Activated CD8-positive, alpha-beta memory T cell treated with anti-CD3 and anti-CD28 coated beads, Interleukin-2, amount 50 U/mL, for 1 hour (primary cell): ENCODE data around the gene FAF1.
"Not testable (repeated sequence)": the region's sequence is repeated elsewhere in the genome, so short reads cannot be mapped to it uniquely, and the experiment has no call there.

Experiments used
- DNase-seq: peaks from one replicate; pipeline ENCODE4 v3.0.0-alpha.2; 2020; ENCODE audit errors: extremely low read depth

Gene FAF1

DNA sequence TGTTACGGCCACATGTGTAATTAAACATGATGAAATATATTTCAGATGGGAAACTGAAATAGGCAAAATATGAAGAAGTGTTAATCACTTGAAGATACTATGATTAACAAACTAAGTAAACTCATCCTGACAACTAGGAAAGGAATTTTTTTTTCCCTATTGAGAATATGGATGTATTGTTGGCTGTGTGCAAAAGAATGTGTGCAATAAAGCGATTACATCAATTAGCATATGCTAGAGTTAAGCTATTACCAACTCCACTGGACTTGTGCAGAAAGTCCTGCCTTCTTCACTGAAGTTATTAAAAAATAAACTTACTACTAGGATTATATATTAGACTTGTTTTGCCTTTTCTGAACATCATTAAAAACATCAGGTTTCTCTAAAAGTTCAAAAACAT is 393.7 kb downstream of the FAF1 start:
- DNase-seq: no peak

DNA sequence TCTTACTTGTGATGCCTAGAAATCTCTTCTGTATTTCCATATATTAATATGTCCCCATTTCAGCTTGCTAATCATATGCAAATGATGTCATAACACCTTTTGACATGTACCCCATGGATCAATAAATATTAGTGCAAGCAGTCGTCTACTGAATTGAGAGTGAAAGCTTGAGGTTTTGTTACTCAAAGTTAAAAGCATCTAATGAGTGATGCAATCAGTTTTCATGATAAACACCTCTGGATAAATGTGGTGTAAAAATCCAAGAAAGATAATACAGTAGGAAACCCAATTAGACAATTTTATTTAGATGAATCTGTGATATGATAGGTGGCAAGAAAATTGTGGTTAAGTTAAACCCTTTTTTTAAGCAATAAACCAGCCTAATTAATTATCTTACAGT is 395.6 kb downstream of the FAF1 start:
- DNase-seq: no peak

DNA sequence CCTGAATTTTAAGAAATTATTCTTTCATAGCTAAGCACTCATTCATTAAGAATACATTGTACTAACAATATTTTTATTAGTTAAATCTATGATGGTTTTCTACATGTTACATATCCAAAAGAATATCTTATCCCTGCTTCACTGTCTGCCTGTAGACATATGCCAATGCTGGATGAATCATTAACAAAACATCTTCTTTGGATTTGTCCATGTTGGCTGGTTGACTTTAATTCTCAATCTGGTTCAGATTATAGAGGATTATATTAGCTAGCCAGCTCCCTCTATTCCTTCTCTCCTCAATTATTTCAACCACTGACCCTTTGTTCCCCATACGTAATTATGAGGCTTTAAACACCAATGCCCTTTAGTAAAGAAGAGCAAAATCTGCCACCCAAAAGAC is 398.0 kb downstream of the FAF1 start:
- no peak for DNase-seq

DNA sequence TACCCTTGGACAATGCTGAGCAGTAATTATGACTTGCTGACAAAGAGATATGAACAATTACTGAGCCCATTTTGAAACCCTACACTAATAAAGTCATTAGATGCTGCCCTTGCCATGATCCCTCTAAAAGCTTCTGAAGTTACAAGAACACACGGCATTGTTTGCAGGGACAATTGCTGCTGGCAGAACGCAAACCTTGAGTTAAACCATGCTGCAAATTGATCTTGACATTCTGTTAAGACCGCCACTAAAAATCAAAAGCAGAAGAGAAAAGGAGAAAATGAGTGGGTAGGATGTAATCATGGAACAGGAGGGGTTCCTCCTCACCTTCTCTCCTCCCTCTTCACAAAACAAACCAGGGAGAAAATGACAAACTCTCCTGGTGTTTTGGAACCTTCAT is 400.6 kb downstream of the FAF1 start:
- DNase-seq: no peak

DNA sequence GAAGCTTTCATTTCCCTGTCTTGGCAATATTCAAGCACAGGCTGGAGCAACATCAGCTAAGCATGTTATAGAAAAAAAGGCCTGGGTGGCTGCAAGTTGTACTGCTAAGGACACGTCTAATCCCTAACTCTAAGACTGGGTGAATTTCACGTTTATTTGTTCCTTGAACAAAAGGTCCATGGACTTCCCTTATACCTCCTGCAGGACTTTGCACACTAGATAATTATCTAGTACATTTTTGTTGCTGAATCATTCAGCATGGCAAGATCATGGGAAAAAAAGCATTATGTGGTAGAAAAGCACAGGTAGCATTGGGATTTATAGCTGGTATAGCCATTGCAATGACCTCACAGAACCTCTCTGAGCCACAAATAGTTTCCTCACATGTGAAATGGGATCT is 406.1 kb downstream of the FAF1 start:
- DNase-seq: no peak

DNA sequence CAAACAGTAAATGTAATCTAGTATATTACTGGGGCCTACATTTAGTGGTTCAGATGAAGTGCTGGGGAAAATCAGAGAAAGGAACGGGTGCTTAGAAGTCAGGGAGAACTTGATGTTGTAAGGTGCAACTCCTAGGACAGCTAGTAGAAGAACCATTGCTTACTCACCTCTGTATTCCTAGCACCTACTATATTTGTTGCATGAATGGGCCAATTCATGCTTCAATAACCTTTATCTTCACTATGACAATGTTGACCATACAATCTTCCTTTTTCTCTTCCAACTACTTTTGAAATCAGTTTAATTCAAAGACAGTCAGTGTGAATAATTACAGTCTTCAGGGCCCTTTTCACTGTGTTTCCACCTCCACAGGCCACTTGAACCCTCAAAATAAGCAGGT is 411.8 kb downstream of the FAF1 start:
- no peak for DNase-seq

DNA sequence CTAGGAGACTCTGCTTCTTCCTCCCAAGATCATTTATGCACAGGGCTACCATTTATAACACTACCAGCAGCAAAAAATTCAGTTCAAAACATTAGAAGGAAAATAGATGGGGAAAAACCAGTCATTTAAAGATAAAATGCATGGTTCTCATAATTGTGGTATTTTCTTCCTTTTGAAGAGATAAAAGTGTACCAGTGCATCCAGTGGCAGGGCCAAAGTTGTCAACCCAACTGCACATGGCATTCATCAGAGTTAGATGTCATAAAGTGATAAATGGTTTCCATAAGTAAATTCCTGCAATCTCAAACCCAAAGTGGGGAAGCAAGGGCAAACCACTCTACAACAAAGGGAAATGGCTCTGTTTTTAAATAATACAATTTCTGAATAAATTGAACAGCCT is 417.7 kb downstream of the FAF1 start:
- no peak for DNase-seq

DNA sequence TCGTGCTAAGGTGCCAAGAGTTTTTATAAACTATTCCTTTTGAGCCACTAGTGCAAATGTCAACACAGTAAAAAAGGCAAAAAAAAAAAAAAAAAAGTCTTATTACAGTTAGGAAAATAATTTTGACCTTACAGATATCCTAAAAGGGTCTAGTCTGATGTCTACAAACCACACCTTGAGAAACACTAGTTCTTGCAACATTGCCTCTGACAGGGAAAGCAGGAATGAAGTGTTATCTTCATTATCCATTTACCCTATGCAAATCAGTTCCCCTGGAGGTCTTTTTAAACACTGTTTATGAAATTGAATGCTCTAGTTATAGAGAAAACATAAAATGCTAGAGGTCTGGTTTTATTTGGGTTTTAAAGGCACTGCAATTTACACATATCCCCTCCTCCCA is 421.6 kb downstream of the FAF1 start:
- DNase-seq: no peak

DNA sequence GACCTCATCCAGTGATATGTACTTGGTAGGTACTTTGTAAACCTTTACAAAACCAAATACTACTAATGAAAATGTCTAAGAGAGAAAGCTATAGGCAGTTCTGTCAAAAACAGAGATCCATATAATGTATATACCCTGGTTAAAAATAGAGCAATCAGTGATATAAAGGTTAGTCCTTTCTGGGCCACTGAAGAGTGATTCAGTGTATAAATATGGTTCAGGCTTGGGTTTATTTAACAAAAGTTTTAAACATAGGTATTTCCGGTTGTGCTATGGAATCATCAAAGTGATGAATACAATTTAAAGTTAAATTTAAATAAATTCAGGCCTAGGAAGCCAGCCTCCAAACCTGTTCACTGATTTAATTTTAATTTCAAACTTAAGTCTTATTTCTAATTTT is 428.5 kb downstream of the FAF1 start:
- DNase-seq: no peak

DNA sequence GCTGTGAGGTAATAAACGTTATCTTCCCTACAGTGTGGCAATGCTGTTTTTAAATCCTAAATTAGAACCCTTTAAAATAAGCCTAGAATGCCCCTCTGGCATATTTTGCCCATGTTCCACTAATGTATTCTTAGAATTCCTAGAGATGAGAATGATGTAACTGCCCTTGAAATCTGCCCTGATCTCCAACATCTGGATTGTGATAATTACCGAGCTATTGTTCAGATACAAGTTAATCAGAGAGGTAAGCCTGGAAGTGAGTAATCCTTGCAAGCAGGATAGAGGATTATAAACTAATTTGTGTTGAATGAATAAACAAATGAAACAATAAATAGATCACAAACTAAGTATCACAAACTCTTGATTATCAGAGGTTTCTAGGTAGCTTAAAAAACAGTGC is 429.0 kb downstream of the FAF1 start:
- DNase-seq: no peak

DNA sequence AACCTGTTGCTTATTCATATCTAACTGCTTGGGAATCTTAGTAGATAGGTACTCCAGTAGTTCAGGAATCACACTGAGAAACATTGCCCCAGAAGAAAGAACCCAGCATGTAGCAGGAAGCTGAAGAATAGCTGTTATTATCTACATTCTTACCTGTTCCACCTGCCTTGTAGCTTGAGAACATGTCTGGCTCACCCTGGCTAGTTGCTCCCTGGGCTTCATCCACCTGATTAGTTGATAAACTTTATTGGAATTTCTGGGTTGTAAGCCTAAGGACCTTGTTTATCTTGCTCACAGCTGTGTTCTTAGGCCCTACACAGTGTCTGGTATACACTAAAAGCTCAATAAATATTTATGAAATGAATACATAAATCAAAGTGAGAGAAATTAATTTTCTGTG is 430.6 kb downstream of the FAF1 start:
- DNase-seq: no peak

DNA sequence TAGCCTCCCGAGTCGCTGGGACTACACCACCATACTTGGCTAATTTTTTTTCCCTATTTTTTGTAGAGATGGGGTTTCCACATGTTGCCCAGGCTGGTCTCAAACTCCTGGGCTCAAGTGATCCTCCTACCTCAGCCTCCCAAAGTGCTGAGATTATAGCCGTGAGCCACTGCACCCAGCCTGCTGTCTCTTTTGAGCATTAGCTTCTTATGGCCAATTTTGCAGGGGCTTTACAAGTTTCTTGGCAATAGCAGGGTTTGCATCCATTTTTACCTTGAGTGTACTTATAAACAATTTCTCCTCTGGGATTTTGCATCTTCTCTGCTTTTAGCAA is 432.1 kb downstream of the FAF1 start:
- DNase-seq: not testable (repeated sequence)

DNA sequence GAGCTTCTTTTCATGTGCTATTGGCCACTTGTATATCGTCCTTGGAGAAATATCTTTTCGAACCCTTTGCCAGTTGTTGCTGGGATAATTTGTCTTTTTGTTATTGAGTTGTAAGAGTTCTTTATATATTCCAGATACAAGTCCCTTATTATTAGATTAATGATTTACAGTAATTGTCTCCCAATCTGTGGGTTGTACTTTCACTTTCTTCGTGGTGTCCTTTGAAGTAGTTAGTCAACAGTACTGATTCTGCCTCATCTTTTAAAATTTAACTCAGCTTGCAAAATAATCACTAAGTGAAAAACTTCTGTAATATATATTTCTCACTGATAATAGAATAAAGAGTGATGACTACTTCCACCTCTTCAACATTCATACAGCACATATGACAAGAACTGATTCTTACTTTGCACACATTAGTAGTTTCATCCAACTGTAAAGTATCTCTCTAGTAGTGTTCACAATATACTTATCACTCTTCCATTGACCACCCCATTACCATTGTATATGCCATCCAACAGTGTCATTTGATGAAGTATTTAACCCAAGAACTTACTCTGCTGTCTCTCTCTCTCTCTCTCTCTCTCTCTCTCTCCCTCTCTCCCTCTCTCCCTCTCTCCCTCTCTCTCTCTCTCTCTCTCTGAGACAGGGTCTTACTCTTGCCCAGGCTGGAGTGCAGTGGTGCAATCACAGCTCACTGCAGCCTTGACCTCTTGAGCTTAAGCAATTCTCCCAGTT is 432.6 kb downstream of the FAF1 start:
- no peak for DNase-seq

DNA sequence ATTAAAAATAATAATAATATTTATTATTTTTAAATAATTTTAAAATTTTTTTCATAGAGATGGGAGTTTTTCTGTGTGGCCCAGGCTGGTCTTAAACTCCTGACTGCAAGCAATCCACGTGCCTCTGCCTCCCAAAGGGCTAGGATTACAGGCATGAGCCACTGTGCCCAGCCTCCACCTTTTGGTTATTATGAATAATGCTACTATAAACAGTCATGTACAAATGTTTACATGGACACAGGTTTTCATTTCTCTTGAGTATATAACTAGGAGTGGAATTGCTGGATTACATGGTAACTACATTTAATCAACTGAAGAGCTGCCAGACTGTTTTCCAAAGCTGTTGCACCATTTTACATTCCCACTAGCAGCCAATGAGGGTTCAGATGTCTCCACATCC is 433.6 kb downstream of the FAF1 start:
- no peak for DNase-seq

DNA sequence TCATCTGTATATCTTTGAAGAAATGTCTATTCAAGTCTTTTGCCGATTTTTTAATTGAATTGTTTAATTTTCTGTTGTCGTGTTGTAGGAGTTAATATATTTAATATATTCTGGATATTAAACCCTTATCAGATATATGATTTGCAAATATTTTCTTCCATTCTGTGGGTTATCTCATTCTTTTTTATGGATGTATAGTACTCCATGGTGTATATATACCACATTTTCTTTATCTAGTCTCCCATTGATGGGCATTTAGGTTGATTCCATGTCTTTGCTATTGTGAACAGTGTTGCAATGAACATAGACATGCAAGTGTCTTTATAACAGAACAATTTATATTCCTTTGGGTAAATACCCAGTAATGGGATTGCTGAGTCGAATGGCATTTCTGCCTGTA is 436.5 kb downstream of the FAF1 start:
- DNase-seq: no peak

DNA sequence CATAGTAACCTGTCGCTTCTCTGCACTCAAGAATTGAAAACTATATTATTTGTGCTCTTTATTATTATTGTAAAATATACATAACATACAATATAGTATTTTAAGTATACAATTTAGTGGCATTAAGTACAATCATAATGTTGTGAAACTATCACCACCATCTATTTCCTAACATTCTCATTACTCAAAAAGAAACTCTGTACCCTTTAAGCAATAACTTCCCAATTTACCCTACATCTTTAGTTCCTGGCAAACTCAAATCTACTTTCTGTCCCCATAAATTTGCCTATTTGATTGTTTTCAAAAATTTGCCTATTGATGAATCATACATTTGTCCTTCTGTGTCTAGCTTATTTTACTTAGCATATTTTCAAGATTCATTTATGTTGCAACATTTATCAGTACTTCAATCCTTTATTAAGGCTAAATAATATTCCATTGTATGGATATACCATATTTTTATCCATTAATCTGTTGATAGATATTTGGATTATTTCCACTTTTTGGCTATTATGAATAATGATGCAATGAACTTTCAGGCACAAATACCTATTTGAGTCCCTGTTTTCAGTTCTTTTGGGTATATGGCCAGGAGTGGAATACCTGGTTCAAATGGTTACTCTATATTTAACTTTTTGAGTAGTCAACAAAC is 437.2 kb downstream of the FAF1 start:
- no peak for DNase-seq

DNA sequence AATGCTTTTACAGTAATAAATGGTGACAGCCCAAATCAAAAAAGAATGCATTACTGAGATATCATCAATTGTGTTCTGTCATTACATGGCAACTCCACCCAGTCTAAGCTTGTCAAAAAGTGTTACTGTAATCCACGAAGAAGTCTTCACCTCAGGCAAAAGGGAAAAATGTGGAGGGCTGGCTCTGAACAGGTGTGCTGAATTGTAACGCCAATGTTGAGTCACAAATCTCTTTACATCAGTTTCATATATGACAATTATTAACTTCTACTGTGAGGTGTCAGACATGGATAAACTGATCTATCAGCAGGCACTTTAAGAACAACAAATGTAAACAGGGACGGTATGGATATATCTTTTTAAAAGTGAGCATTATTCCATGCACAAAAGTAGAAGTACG is 438.4 kb downstream of the FAF1 start:
- no peak for DNase-seq

DNA sequence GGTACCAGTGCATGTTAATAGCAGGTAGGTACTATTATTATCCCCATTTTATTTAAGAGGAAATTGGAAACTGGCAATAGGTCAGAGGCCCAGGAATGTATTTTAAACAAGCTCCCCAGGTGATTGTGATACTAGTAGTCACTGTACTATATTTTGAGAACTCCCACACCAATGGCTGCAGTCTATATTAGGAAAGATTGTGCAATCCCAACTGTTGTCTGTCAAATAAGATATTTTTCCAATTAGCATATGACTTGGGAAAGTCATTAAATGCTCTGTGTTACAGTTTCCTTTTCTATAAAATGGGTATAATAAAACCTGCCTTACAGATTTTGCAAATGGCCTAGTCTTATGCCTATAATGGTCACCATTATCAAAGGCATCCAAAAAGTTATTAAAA is 442.6 kb downstream of the FAF1 start:
- no peak for DNase-seq

DNA sequence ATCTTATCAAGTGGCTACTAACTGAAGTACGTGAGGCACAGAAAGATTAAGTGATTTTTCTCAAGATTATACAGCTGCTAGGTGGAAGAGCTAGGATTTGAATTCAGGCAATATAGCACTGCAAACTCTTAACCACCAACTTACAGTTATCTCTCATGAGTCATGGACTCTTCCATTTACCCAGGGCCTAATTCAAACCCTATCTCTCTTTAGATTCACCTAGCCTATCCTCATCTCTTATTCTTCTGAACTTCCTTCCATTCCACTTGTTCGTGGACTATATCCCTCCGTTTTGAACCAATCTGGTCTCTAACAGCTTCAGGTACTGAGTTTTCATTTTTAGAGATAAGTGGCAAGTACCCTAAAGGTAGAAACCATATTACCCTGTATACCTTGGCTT is 444.0 kb downstream of the FAF1 start:
- DNase-seq: no peak

DNA sequence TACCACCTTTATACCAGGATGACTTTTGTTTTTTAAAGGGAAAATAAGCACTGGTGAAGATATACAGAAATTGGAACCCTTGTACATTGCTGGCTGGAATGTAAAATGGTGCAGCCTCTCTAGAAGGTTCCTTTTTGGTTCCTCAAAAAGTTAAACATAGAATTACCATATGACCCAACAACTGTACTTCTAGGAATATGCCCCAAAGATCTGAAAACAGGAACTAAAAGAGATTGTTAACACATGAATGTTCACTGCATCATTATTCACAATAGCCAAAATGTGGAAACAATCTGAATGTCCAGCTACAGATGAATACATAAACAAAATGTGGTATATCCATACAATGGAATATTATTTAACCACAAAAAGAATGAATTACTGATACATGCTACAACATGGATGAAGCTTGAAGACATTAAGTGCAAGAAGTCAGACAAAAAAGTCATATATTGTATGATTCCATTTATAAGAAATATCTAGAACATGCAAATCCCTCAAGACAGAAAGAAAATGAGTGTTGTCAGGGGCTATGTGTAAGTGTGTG is 452.0 kb downstream of the FAF1 start:
- no peak for DNase-seq

DNA sequence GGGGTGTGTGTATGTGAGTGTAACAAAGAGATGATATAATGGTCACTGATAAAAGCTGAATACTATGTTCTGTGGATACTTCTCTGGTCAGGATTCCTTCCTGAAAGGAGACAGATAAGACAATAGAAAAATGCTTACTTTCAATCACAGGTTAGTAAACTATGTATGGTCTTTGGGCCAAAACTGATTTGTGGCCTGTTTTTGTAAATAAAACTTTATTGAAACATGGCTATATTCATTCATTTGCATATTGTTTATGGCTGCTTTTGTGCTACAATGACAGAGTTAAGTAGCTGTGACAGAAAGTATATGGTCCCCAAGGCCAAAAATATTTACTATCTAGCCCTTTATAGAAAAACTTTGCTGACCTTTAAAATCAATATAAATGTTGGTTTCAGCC is 454.6 kb downstream of the FAF1 start:
- DNase-seq: no peak

DNA sequence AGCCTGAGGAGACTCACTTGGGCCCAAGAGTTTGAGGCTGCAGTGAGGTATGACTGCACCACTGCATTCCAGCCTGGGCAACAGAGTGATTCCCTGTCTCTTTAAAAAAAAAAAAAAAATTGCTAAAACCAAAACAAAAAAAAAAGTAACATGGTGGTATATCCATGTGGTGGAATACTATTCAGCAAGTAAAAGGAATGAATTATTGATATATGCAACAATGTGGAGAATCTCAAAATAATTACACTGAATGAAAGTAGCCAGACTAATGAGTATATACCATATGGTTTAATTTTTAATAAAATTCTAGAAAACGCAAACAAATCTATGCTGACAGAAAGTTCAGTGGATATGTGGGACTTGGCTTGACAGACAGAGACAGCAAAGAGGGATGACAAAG is 456.6 kb downstream of the FAF1 start:
- no peak for DNase-seq

DNA sequence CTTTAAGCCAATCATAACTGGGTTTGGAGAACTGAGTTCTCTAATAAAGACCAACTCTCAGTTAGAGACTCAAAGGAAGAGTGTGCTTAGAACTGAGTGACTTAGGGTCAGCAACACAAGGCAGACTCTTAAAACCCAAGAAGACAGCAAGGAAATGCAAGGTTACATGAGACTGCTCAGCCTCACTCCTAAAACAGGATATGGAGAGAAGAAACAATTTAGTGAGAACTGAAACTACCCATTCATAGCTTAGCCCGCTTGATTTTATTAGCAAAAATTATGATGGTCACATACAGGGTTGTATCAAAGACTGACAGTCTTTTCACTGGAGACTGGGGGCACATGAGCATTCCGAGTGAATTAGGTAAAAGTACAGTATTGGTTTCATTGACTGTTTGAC is 457.9 kb downstream of the FAF1 start:
- no peak for DNase-seq

DNA sequence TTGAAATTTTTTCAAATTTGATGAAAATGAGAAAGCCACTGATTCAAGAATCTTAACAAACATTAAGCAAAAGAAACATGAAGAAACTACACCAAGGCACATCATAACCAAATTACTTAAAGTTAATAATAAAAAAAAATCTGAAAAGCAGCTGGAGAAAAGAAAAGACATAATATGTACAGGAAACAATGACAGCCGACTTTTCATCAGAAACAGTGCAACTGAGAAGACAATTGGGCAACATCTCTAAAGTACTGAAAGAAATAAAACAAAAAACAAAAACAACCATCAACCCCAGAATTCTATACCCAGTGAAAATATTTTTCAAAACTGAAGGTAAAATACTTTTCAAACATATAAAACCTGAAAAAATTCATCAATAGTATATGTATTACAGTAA is 463.1 kb downstream of the FAF1 start:
- no peak for DNase-seq
